ENCODE data around the gene VDAC1.

Gene VDAC1

GRCh38 chr5:134047687-134048056 lies 42.9 kb upstream of the VDAC1 start:
- Histone ChIP-seq H3K4me1 (no peaks in the 10 kb centered on the region), H3K36me3 (no peaks in the 10 kb centered on the region), H3K4me3 (no peak overlapping the region), H3K27me3 (no peaks in the 10 kb centered on the region), H3K9me3 (no peaks in the 10 kb centered on the region), H3K27ac (no peak overlapping the region)
- intact Hi-C loops (cut with DNase I; ENCODE audit: low total_unique reads) = no loop called here
- no peak for DNase-seq
- TF ChIP-seq CTCF (IDR thresholded peaks at IDR 0.05) = no peak

GRCh38 chr5:134046801-134047686 lies 42.3 kb upstream of the VDAC1 start:
- Histone ChIP-seq H3K9me3 (no peaks in the 10 kb centered on the region), H3K27ac (no peak overlapping the region), H3K27me3 (no peaks in the 10 kb centered on the region), H3K36me3 (no peaks in the 10 kb centered on the region), H3K4me1 (no peaks in the 10 kb centered on the region), H3K4me3 (no peak overlapping the region)
- intact Hi-C loops (cut with DNase I; ENCODE audit: low total_unique reads) = no loop called here
- no peak for TF ChIP-seq CTCF (IDR thresholded peaks at IDR 0.05)
- no peak for DNase-seq

GRCh38 chr5:134046330-134046729 lies 41.6 kb upstream of the VDAC1 start:
- no peaks in the 10 kb centered on the region for H3K4me1 ChIP-seq
- H3K36me3 ChIP-seq = no peaks in the 10 kb centered on the region
- H3K27ac ChIP-seq = no peak overlapping the region
- no peak for DNase-seq
- H3K4me3 ChIP-seq = no peak overlapping the region
- intact Hi-C loops (cut with DNase I; ENCODE audit: low total_unique reads) = no loop called here
- no peak for TF ChIP-seq CTCF (IDR thresholded peaks at IDR 0.05)
- no peaks in the 10 kb centered on the region for H3K27me3 ChIP-seq
- H3K9me3 ChIP-seq = no peaks in the 10 kb centered on the region

- H3K27ac ChIP-seq = no peak overlapping the region
- H3K4me1 ChIP-seq = no peaks in the 10 kb centered on the region
- H3K4me3 ChIP-seq = no peak overlapping the region
- no peaks in the 10 kb centered on the region for H3K9me3 ChIP-seq
- H3K27me3 ChIP-seq = no peaks in the 10 kb centered on the region
- no peaks in the 10 kb centered on the region for H3K36me3 ChIP-seq
- intact Hi-C loops (cut with DNase I; ENCODE audit: low total_unique reads) = no loop called here
- TF ChIP-seq CTCF (IDR thresholded peaks at IDR 0.05) = no peak
- no peak for DNase-seq
Observed at GRCh38 chr5:134043793-134044792, 39.3 kb upstream of the VDAC1 start.

GRCh38 chr5:134041570-134042411 lies 37.0 kb upstream of the VDAC1 start:
- Histone ChIP-seq H3K27me3 (no peaks in the 10 kb centered on the region), H3K4me1 (no peaks in the 10 kb centered on the region), H3K27ac (no peak overlapping the region), H3K9me3 (no peaks in the 10 kb centered on the region), H3K4me3 (no peak overlapping the region), H3K36me3 (no peaks in the 10 kb centered on the region)
- no peak for DNase-seq
- TF ChIP-seq CTCF (IDR thresholded peaks at IDR 0.05) = no peak
- intact Hi-C loops (cut with DNase I; ENCODE audit: low total_unique reads) = loop anchor here (2.0 kb wide), 1 partner anchor 103 kb away; no protein-coding TSS in a partner anchor

All from tibial artery (tissue), 4 donors.